Colonic mucosa (tissue), 4 donors: ENCODE measurements around the gene OR4Q3. TPM values are rescaled to one million over a fixed set of nuclear protein-coding genes. Genes with fewer than 3 reads are reported as not detected.
"Not testable (repeated sequence)": the region's sequence is repeated elsewhere in the genome, so short reads cannot be mapped to it uniquely, and the experiment has no call there.

ENCODE experiments used
- DNase-seq: peaks from one replicate; pipeline ENCODE4 v3.0.0-alpha.2; 2020
- H3K27ac ChIP-seq: fragments of 200-600 bp; one replicate; pipeline ENCODE4 v1.8.0; 2021
- H3K27me3 ChIP-seq: fragments of 200-600 bp; one replicate; pipeline ENCODE4 v1.8.0; 2021
- H3K36me3 ChIP-seq: fragments of 200-600 bp; one replicate; pipeline ENCODE4 v1.8.0; 2021
- H3K4me1 ChIP-seq: fragments of 200-600 bp; one replicate; pipeline ENCODE4 v1.8.0; 2021; ENCODE audit warnings: mild to moderate bottlenecking
- H3K4me3 ChIP-seq: fragments of 200-600 bp; one replicate; pipeline ENCODE4 v1.8.0; 2021
- H3K9ac ChIP-seq, 2 donors: one replicate each; pipeline ENCODE4 v1.7.0; 2013; ENCODE audit warnings: control low read depth in 2 of 2, low read depth in 2 of 2, low read length in 2 of 2
- H3K9me3 ChIP-seq: fragments of 200-600 bp; one replicate; pipeline ENCODE4 v1.8.0; 2021
- CTCF ChIP-seq: fragments of 200-600 bp; IDR thresholded peaks from one replicate; pipeline ENCODE4 v1.8.0; 2022; ENCODE audit warnings: antibody characterized with exemption, mild to moderate bottlenecking
- intact Hi-C: fragments of 100-400 bp; cut with DNase I; formaldehyde crosslinking; loops from one replicate; pipeline ENCODE4 v1.14.1; 2022
- total RNA-seq, 2 donors: library from RNA; stranded (reverse); fragmentation: NEBNext Ultra II Directional in 1 of 2; extraction: Animal tissue kit (Norgen Biotek cat#: 25700) in 1 of 2; gene quantifications; one replicate each; pipeline ENCODE4 v1.2.1, GENCODE V29; 2021
- donor health status: healthy.
- donor health status: DM: no; HTN: no; CAD: no.
- donor health status: DM: no; HTN: no; CAD: no.

Gene OR4Q3
- total RNA-seq, 2 donors from 2014 or later, result not detected

GRCh38 chr14:19771895-19772430 lies 28.6 kb downstream of the OR4Q3 start:
- H3K9ac ChIP-seq, result no peak overlapping the region
- H3K27ac ChIP-seq, result no peak overlapping the region
- H3K36me3 ChIP-seq, result no peaks in the 10 kb centered on the region
- no peaks in the 10 kb centered on the region for H3K27me3 ChIP-seq
- no peak overlapping the region for H3K4me3 ChIP-seq
- no peaks in the 10 kb centered on the region for H3K9me3 ChIP-seq
- no peak for DNase-seq
- no peak for TF ChIP-seq CTCF
- H3K4me1 ChIP-seq, result no peaks in the 10 kb centered on the region
- intact Hi-C loops, result no loop called here

- intact Hi-C loops, result not testable (repeated sequence)
Observed at GRCh38 chr14:19772454-19772853, 29.1 kb downstream of the OR4Q3 start.

DNA sequence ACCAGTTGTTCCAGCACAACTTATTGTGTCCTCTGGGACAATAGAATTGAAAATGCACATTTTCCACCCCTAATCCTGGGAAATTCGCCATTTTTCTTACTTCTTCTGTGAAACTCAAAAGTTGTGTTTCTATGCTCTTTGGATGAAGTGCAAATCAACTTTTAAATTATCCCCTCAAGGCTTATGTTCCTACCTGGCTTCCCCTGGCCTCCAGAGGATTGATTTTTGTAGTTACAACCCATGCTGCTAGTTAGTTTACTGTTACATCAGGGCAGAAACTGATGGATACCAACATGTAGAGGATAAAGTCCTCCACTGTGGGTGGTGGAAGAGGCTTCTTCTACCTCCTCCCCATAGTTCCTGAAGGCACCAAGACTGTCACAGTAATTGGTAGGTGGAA lies 29.8 kb downstream of the OR4Q3 start, which contains the start of gene OR4M1:
Gene OR4M1, plus strand, starts transcription at position 301 of the 400 bp plus-strand sequence. CDS start 6,819 bp downstream, outside the sequence.
- H3K36me3 ChIP-seq, H3K27ac ChIP-seq, DNase-seq, H3K9ac ChIP-seq, H3K27me3 ChIP-seq, H3K4me1 ChIP-seq, H3K4me3 ChIP-seq, intact Hi-C loops, H3K9me3 ChIP-seq: not testable (repeated sequence)

More at GRCh38 chr14:19772454-19772853, 29.1 kb downstream of the OR4Q3 start:
- H3K27ac ChIP-seq, DNase-seq, H3K9me3 ChIP-seq, H3K9ac ChIP-seq, H3K4me1 ChIP-seq, H3K27me3 ChIP-seq, H3K36me3 ChIP-seq, H3K4me3 ChIP-seq: not testable (repeated sequence)

DNA sequence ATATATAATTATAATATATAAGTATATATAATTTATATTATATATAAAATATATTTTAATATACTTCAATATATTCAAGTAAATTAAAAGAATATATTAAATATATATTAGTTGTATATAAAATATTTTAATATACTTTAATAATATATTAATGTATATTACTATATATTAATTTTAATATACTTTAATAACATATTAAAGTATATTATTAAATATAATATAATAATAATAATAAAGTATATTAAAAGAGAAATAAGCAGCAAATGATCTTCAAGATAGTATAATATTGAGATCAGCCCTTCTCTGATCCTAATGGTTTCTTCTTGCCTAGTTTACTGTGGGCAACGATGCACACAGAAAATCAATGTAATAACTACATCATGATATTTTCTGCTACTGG lies 32.2 kb downstream of the OR4Q3 start:
- Histone ChIP-seq H3K9me3 (no peaks in the 10 kb centered on the region), H3K9ac (no peak overlapping the region), H3K27ac (no peak overlapping the region), H3K4me1 (no peaks in the 10 kb centered on the region), H3K27me3 (no peaks in the 10 kb centered on the region), H3K36me3 (no peaks in the 10 kb centered on the region), H3K4me3 (no peak overlapping the region)
- TF ChIP-seq CTCF, result no peak
- intact Hi-C loops, result no loop called here
- no peak for DNase-seq

DNA sequence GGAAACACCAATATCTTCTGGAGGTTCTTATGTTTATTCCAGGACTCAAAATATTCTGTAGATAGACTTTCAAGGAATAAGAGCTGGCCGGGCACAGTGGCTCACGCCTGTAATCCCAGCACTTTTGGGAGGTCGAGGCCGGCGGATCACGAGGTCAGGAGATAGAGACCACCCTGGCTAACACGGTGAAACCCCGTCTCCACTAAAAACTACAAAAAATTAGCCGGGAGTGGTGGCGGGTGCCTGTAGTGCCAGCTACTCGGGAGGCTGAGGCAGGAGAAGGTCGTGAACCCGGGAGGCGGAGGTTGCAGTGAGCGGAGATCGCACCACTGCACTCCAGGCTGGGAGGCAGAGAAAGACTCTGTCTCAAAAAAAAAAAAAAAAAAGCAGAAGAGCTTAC lies 42.5 kb downstream of the OR4Q3 start:
- intact Hi-C loops, DNase-seq, H3K4me1 ChIP-seq, H3K9me3 ChIP-seq, H3K4me3 ChIP-seq, H3K27me3 ChIP-seq, H3K36me3 ChIP-seq, H3K9ac ChIP-seq, H3K27ac ChIP-seq: not testable (repeated sequence)

- DNase-seq, intact Hi-C loops, H3K27me3 ChIP-seq: not testable (repeated sequence)
Observed at GRCh38 chr14:19787318-19787717, 43.9 kb downstream of the OR4Q3 start.

GRCh38 chr14:19788150-19788549 lies 44.8 kb downstream of the OR4Q3 start:
- H3K9me3 ChIP-seq, H3K4me3 ChIP-seq, H3K36me3 ChIP-seq, H3K4me1 ChIP-seq, intact Hi-C loops, H3K9ac ChIP-seq, H3K27ac ChIP-seq, DNase-seq, H3K27me3 ChIP-seq: not testable (repeated sequence)

More at GRCh38 chr14:19787318-19787717, 43.9 kb downstream of the OR4Q3 start:
- H3K4me1 ChIP-seq, H3K9me3 ChIP-seq, H3K9ac ChIP-seq, H3K36me3 ChIP-seq, H3K27ac ChIP-seq, H3K4me3 ChIP-seq: not testable (repeated sequence)

GRCh38 chr14:19796520-19797108 lies 53.2 kb downstream of the OR4Q3 start:
- H3K27ac ChIP-seq, H3K9me3 ChIP-seq, intact Hi-C loops, H3K36me3 ChIP-seq, DNase-seq, H3K4me3 ChIP-seq, H3K4me1 ChIP-seq, H3K27me3 ChIP-seq, H3K9ac ChIP-seq: not testable (repeated sequence)

Other genes starting within 250 kb of the OR4Q3 start
- gene OR11H2, start 29.7 kb upstream of the OR4Q3 start, total RNA-seq, result not detected
- not detected for gene OR4M1, start 29.9 kb downstream of the OR4Q3 start, total RNA-seq
- not detected for gene OR4N2, start 60.2 kb downstream of the OR4Q3 start, total RNA-seq
- gene OR4K2, start 131.6 kb downstream of the OR4Q3 start, total RNA-seq, result not detected
- not detected for gene OR4K5, start 177.0 kb downstream of the OR4Q3 start, total RNA-seq
- not detected for gene OR4K1, start 187.3 kb downstream of the OR4Q3 start, total RNA-seq
- gene OR4K15, start 232.0 kb downstream of the OR4Q3 start, total RNA-seq, result not detected